Astrocyte of the spinal cord (primary cell): ENCODE measurements around the gene DNM3.

ENCODE experiments used
- DNase-seq: peaks from one replicate; pipeline ENCODE4 v3.0.0; 2011; ENCODE audit warnings: low read depth, low spot score
- H3K4me3 ChIP-seq: 2 replicates; pipeline ENCODE4 v1.5.1; 2011; ENCODE audit warnings: low read depth, mild to moderate bottlenecking, low read length, moderate library complexity
- in situ Hi-C: cut with HindIII; loops from 2 replicates; pipeline ENCODE4 v1.10.0; 2017; ENCODE audit warnings: low sequenced_read_pairs
- TF ChIP-seq, protein P1 (sequence below): IDR thresholded peaks from 2 replicates; pipeline ENCODE4 v1.5.1; 2012; ENCODE audit warnings: low read depth, mild to moderate bottlenecking, low read length, inconsistent platforms

DNM3 gene

DNA sequence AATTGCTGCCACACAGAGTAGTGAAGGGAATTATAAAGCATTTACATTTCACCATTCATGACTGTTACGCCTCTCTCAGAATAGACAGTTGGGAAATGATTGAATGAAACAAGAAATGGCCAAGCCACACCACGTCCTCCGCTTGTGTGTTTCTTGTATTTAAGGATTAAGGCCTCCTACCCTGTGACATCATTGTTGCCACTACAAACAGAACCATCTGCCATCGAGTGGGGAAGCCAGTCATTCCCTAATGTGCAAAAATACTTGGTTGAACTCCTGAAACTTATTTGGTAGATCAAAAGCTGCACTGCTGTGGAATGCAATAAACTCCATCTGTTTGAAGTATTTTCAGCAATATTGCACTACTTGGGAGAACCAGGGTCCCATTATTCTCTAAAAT lies 480.2 kb downstream of the DNM3 start:
- DNase-seq, result peak; percentile 73
- in situ Hi-C loops, result no loop called here
- TF ChIP-seq, protein P1, sequence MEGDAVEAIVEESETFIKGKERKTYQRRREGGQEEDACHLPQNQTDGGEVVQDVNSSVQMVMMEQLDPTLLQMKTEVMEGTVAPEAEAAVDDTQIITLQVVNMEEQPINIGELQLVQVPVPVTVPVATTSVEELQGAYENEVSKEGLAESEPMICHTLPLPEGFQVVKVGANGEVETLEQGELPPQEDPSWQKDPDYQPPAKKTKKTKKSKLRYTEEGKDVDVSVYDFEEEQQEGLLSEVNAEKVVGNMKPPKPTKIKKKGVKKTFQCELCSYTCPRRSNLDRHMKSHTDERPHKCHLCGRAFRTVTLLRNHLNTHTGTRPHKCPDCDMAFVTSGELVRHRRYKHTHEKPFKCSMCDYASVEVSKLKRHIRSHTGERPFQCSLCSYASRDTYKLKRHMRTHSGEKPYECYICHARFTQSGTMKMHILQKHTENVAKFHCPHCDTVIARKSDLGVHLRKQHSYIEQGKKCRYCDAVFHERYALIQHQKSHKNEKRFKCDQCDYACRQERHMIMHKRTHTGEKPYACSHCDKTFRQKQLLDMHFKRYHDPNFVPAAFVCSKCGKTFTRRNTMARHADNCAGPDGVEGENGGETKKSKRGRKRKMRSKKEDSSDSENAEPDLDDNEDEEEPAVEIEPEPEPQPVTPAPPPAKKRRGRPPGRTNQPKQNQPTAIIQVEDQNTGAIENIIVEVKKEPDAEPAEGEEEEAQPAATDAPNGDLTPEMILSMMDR, result no peak
- no peak overlapping the region for H3K4me3 ChIP-seq

DNA sequence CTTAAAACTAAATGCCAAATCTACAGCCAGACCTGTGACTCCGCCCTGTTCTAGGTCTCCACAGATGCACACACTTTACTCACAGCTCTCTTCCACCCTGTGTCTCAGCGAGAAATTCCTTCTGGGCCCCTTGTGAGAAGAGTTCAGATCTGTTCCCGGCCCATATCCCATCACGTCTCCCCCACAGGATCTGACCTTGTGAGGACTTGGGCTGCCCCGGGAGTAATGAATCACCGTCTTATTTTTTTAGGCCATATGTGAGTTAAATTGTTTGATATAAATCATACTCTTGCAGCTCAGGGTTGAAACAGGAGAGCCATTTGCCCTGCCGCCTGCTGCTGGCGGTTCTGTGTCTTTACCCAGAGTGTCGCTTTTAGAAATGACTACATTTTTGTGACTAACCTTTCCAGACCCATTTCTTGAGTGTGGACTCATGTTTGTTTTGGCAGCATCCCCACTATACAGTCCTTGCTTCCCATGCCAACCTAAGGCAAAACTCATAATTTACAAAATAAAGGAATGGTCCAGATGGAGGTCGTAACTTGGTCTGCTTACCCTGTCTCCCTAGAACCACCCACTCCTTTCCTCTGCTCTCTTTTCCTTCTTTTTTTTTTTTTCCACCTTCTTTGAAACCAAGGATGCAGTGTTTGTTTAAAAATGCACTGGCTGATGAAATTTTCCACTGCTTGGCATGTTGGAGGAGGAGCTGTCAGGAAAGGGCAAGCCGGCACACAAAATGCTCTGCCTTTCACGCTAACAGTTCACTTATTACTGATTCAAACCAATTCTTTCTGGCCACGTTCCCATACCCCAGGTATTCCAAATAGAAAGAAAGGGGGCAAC lies 481.1 kb downstream of the DNM3 start:
- TF ChIP-seq, protein P1, result no peak
- DNase-seq, result peak; percentile 98
- H3K4me3 ChIP-seq, result no peak overlapping the region
- in situ Hi-C loops, result no loop called here

DNA sequence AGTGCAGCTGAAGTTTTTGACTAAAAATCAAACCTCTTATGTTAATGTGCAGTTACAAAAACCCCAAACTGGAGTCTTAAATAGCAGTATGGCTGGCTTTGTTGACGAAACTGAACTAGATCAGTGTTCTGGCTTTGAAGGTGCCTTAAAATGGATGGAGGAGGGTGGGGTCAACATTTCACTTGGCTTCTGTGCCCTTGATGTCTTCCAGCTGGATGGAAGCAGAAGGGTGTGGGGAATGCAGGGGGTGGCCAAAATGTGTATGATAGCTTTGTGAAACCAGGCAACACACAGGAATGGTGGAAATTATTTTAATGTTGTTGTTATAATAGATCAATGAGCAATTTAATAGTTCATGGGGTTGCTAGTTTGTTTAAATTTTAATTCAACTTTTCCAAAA lies 482.4 kb downstream of the DNM3 start:
- no peak overlapping the region for H3K4me3 ChIP-seq
- DNase-seq, result no peak
- in situ Hi-C loops, result no loop called here
- TF ChIP-seq, protein P1, result no peak

DNA sequence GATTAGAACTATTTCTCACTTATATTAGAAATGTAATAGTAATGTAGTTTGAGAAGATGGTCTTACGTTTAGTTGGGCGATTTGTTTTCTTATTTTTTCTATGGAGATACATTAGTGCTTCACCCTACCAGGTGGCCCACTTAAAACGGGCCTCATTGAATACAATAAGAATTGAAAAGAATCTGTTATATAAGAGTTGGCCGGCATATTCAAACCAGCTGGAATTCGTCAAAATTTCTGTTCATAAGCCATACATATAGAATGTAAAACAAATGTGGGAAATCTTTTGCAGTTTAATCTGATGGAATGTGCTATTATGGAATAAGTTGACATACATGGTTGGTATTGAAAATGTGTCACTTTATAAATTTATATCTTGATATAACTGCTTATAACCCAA lies 482.8 kb downstream of the DNM3 start:
- TF ChIP-seq, protein P1, result no peak

DNA sequence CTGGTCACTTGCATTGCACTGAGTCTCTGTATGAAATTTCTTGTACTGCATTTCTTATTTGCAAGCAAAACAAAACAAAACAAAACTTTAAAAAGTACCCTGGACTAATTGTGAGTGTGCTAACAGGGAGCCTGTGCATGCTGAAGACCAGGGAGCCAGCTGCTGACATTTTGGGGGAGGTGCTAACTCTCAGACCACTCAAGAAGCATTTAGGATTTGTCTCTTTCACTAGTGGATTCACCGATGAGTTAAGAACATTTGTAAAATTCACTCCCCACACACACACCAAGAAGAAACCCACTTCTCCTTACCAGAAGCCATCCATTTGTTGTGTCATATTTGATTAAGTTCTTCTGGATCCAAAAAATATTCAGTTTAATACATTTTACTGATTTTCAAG lies 483.5 kb downstream of the DNM3 start:
- in situ Hi-C loops, result no loop called here
- DNase-seq, result no peak
- TF ChIP-seq, protein P1, result no peak
- H3K4me3 ChIP-seq, result no peak overlapping the region

More for the DNA sequence above, 482.8 kb downstream of the DNM3 start:
- in situ Hi-C loops, result no loop called here
- H3K4me3 ChIP-seq, result no peak overlapping the region
- no peak for DNase-seq

DNA sequence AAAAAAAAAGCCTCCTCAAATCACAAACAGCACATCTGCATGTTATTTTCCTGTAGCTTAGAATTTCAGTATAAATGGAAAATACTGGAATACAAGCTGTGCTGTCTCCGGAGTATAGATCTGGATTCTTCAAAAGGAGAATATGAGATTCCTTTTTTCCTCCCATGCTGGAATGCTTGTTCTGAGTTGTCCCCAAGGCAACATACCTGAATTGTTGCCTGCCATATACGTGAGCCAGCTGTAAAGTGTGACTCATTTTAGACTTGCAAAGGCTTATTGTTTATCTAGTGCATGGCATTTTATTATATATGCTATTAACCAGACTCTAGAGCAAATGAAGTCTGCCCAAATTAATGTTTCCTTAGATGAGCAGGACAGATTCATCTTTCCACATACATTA lies 484.2 kb downstream of the DNM3 start:
- TF ChIP-seq, protein P1, result no peak
- in situ Hi-C loops, result no loop called here
- peak; percentile 64 for DNase-seq

More for the DNA sequence above, 484.2 kb downstream of the DNM3 start:
- no peak overlapping the region for H3K4me3 ChIP-seq
